C4-2B (cell line): ENCODE results near the gene ZBTB7B.

ENCODE experiments used
- ZFX ChIP-seq: fragments of 450-650 bp; IDR thresholded peaks from 2 replicates; pipeline ENCODE4 v1.6.1; 2017
- TF ChIP-seq, protein P1 (sequence below): fragments of 450-650 bp; conservative IDR thresholded peaks from 2 replicates; pipeline ENCODE4 v1.5.1; 2017; ENCODE audit warnings: mild to moderate bottlenecking

- TF ChIP-seq, protein P1, sequence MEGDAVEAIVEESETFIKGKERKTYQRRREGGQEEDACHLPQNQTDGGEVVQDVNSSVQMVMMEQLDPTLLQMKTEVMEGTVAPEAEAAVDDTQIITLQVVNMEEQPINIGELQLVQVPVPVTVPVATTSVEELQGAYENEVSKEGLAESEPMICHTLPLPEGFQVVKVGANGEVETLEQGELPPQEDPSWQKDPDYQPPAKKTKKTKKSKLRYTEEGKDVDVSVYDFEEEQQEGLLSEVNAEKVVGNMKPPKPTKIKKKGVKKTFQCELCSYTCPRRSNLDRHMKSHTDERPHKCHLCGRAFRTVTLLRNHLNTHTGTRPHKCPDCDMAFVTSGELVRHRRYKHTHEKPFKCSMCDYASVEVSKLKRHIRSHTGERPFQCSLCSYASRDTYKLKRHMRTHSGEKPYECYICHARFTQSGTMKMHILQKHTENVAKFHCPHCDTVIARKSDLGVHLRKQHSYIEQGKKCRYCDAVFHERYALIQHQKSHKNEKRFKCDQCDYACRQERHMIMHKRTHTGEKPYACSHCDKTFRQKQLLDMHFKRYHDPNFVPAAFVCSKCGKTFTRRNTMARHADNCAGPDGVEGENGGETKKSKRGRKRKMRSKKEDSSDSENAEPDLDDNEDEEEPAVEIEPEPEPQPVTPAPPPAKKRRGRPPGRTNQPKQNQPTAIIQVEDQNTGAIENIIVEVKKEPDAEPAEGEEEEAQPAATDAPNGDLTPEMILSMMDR, result no peak
- TF ChIP-seq ZFX, result no peak
Measured at GRCh38 chr1:155023627-155024026, 21.0 kb downstream of the ZBTB7B start.
